OCI-LY1 (cell line): ENCODE results near the gene TNF.

ENCODE experiments used
- CTCF ChIP-seq: fragments of 200-600 bp; sonication (generic), shearing (Covaris generic); IDR thresholded peaks from 2 replicates; pipeline ENCODE4 v1.5.1; 2017; ENCODE audit warnings: mild to moderate bottlenecking, antibody characterized with exemption, low read length, moderate library complexity, mixed read lengths
- EZH2 ChIP-seq: fragments of 200-600 bp; sonication (generic), shearing (Covaris generic); IDR thresholded peaks from 2 replicates; pipeline ENCODE4 v1.8.0; 2017; ENCODE audit warnings: borderline replicate concordance, mixed run types, mild to moderate bottlenecking, antibody characterized with exemption, low read length, moderate library complexity, mixed read lengths

GRCh38 chr6:31532644-31533454 lies 42.5 kb upstream of the TNF start:
- no peak for TF ChIP-seq CTCF
- TF ChIP-seq EZH2 = no peak
